Measurements from ENCODE around the gene KRT16. TPM values are rescaled to one million over a fixed set of nuclear protein-coding genes. Genes with fewer than 3 reads are reported as not detected.

Gene KRT16
- total RNA-seq, 1 experiment from 2014 or later, result 0.61 TPM

Other genes starting within 250 kb of the KRT16 start
- gene KRT33B, start 243.0 kb downstream of the KRT16 start, total RNA-seq (2021; ENCODE audit: unreplicated experiment), result not detected
- gene KRT34, start 230.5 kb downstream of the KRT16 start, total RNA-seq (2021; ENCODE audit: unreplicated experiment), result not detected
- not detected for gene KRT31, start 215.2 kb downstream of the KRT16 start, total RNA-seq (2021; ENCODE audit: unreplicated experiment)
- not detected for gene KRT37, start 188.2 kb downstream of the KRT16 start, total RNA-seq (2021; ENCODE audit: unreplicated experiment)
- gene KRT38, start 171.8 kb downstream of the KRT16 start, total RNA-seq (2021; ENCODE audit: unreplicated experiment), result not detected
- 0.42 TPM for gene KRT32, start 145.4 kb downstream of the KRT16 start, total RNA-seq (2021; ENCODE audit: unreplicated experiment)
- not detected for gene KRT35, start 131.6 kb downstream of the KRT16 start, total RNA-seq (2021; ENCODE audit: unreplicated experiment)
- gene KRT36, start 122.9 kb downstream of the KRT16 start, total RNA-seq (2021; ENCODE audit: unreplicated experiment), result not detected
- 3.7 TPM for gene KRT13, start 107.2 kb downstream of the KRT16 start, total RNA-seq (2021; ENCODE audit: unreplicated experiment)
- gene KRT15, start 93.9 kb downstream of the KRT16 start, total RNA-seq (2021; ENCODE audit: unreplicated experiment), result 37.1 TPM
- gene KRT19, start 84.5 kb downstream of the KRT16 start, total RNA-seq (2021; ENCODE audit: unreplicated experiment), result 1,248 TPM
- 0.15 TPM for gene KRT9, start 40.7 kb downstream of the KRT16 start, total RNA-seq (2021; ENCODE audit: unreplicated experiment)
- not detected for gene KRT14, start 25.9 kb downstream of the KRT16 start, total RNA-seq (2021; ENCODE audit: unreplicated experiment)
- not detected for gene KRT17, start 11.8 kb upstream of the KRT16 start, total RNA-seq (2021; ENCODE audit: unreplicated experiment)
- 1,082 TPM for gene EIF1, start 76.1 kb upstream of the KRT16 start, total RNA-seq (2021; ENCODE audit: unreplicated experiment)
- gene GAST, start 99.6 kb upstream of the KRT16 start, total RNA-seq (2021; ENCODE audit: unreplicated experiment), result not detected
- gene HAP1, start 121.9 kb upstream of the KRT16 start, total RNA-seq (2021; ENCODE audit: unreplicated experiment), result 3.4 TPM
- gene JUP, start 173.9 kb upstream of the KRT16 start, total RNA-seq (2021; ENCODE audit: unreplicated experiment), result 224 TPM
- gene P3H4, start 199.2 kb upstream of the KRT16 start, total RNA-seq (2021; ENCODE audit: unreplicated experiment), result 23.4 TPM
- 78.5 TPM for gene FKBP10, start 200.2 kb upstream of the KRT16 start, total RNA-seq (2021; ENCODE audit: unreplicated experiment)
- 110 TPM for gene NT5C3B, start 223.5 kb upstream of the KRT16 start, total RNA-seq (2021; ENCODE audit: unreplicated experiment)
- not detected for gene KLHL10, start 225.1 kb upstream of the KRT16 start, total RNA-seq (2021; ENCODE audit: unreplicated experiment)